ENCODE data around the gene RASAL1.

The RASAL1 gene

GRCh38 chr12:113069149-113069548, 66.4 kb downstream of the RASAL1 start:
- Histone ChIP-seq H3K27ac (ENCODE audit: extremely low read depth, low read depth, low read length) (no peak overlapping the region), H3K4me3 (ENCODE audit: low read depth, low read length) (no peak overlapping the region), H3K4me1 (ENCODE audit: control insufficient read depth, insufficient read depth, low read length) (0 out of 2 replicates have a peak, but pooled peaks cover 2% of the 10 kb centered on the region), H3K36me3 (ENCODE audit: control insufficient read depth in 2 of 2, insufficient read depth in 1 of 2, low read length in 2 of 2) (no peaks in the 10 kb centered on the region), H3K9me3 (ENCODE audit: control insufficient read depth, insufficient read depth, low read depth, low read length) (no peaks in the 10 kb centered on the region)
- CTCF ChIA-PET, result interaction anchor here (0.6 to 1.2 kb wide), 2 partner anchors 21 to 84 kb away, joined by 3 read pairs; no protein-coding TSS in a partner anchor
- TF ChIP-seq ZNF398 (tag by site-specific recombination; IDR thresholded peaks at IDR 0.05) (no peak), OSR2 (tag by site-specific recombination; IDR thresholded peaks at IDR 0.05) (no peak), GLIS2 (tag by site-specific recombination; IDR thresholded peaks at IDR 0.05) (peak; percentile 35; the same call in 1 of the 2 replicates)
- POLR2A ChIA-PET, result no interaction called here

- Histone ChIP-seq H3K27ac (ENCODE audit: extremely low read depth, low read depth, low read length) (no peak overlapping the region), H3K4me3 (ENCODE audit: low read depth, low read length) (no peak overlapping the region), H3K4me1 (ENCODE audit: control insufficient read depth, insufficient read depth, low read length) (0 out of 2 replicates have a peak, but pooled peaks cover 2% of the 10 kb centered on the region), H3K36me3 (ENCODE audit: control insufficient read depth in 2 of 2, insufficient read depth in 1 of 2, low read length in 2 of 2) (no peaks in the 10 kb centered on the region), H3K9me3 (ENCODE audit: control insufficient read depth, insufficient read depth, low read depth, low read length) (no peaks in the 10 kb centered on the region)
- POLR2A ChIA-PET, result no interaction called here
- CTCF ChIA-PET, result interaction anchor here (0.5 to 1.1 kb wide), 4 partner anchors 18 to 97 kb away, joined by 3 to 6 read pairs (median 4); no protein-coding TSS in a partner anchor
- no peak for TF ChIP-seq ZSCAN30 (tag by site-specific recombination; IDR thresholded peaks at IDR 0.05)
- TF ChIP-seq ELK4 (IDR thresholded peaks at IDR 0.05; ENCODE audit: borderline replicate concordance, low read depth, low read length), result no peak
- TF ChIP-seq ZNF16 (tag by site-specific recombination; IDR thresholded peaks at IDR 0.05; ENCODE audit: low read depth), result peak; percentile 84
- TF ChIP-seq INSM2 (tag by site-specific recombination; IDR thresholded peaks at IDR 0.05), result no peak
- no peak for TF ChIP-seq OSR2 (tag by site-specific recombination; IDR thresholded peaks at IDR 0.05)
Measured at GRCh38 chr12:113067987-113068935, 67.3 kb downstream of the RASAL1 start.

- no peak overlapping the region for H3K27ac ChIP-seq (ENCODE audit: extremely low read depth, low read depth, low read length)
- H3K9me3 ChIP-seq (ENCODE audit: control insufficient read depth, insufficient read depth, low read depth, low read length), result no peaks in the 10 kb centered on the region
- ChIA-PET POLR2A (no interaction called here), CTCF (interaction anchor here (0.5 to 1.5 kb wide), 4 partner anchors 18 to 627 kb away, joined by 3 to 5 read pairs (median 4); no protein-coding TSS in a partner anchor)
- no peak overlapping the region for H3K4me3 ChIP-seq (ENCODE audit: low read depth, low read length)
- 0 out of 2 replicates have a peak, but pooled peaks cover 2% of the 10 kb centered on the region for H3K4me1 ChIP-seq (ENCODE audit: control insufficient read depth, insufficient read depth, low read length)
- H3K36me3 ChIP-seq (ENCODE audit: control insufficient read depth in 2 of 2, insufficient read depth in 1 of 2, low read length in 2 of 2), result no peaks in the 10 kb centered on the region
- no peak for TF ChIP-seq ZNF175 (tag by site-specific recombination; IDR thresholded peaks at IDR 0.05)
- no peak for TF ChIP-seq ZNF433 (tag by site-specific recombination; IDR thresholded peaks at IDR 0.05; ENCODE audit: low read depth)
- TF ChIP-seq ZNF2 (tag by site-specific recombination; IDR thresholded peaks at IDR 0.05), result no peak
- TF ChIP-seq ZNF776 (tag by site-specific recombination; IDR thresholded peaks at IDR 0.05; ENCODE audit: borderline replicate concordance), result no peak
- TF ChIP-seq ZNF449 (tag by site-specific recombination; IDR thresholded peaks at IDR 0.05), result no peak
- TF ChIP-seq ZBTB44 (tag by site-specific recombination; IDR thresholded peaks at IDR 0.05), result no peak
- TF ChIP-seq ZNF791 (tag by site-specific recombination; IDR thresholded peaks at IDR 0.05), result no peak
- no peak for TF ChIP-seq ZNF426 (tag by site-specific recombination; IDR thresholded peaks at IDR 0.05)
- TF ChIP-seq ZNF132 (tag by site-specific recombination; IDR thresholded peaks at IDR 0.05; ENCODE audit: borderline replicate concordance), result no peak
- TF ChIP-seq ZNF544 (tag by site-specific recombination; IDR thresholded peaks at IDR 0.05), result no peak
- TF ChIP-seq ZNF677 (tag by site-specific recombination; IDR thresholded peaks at IDR 0.05), result no peak
- TF ChIP-seq ZSCAN30 (tag by site-specific recombination; IDR thresholded peaks at IDR 0.05), result no peak
- no peak for TF ChIP-seq ZNF248 (tag by site-specific recombination; IDR thresholded peaks at IDR 0.05)
- TF ChIP-seq ZNF510 (tag by site-specific recombination; IDR thresholded peaks at IDR 0.05; ENCODE audit: insufficient replicate concordance), result no peak
- TF ChIP-seq ZNF658 (tag by site-specific recombination; IDR thresholded peaks at IDR 0.05), result no peak
Measured at GRCh38 chr12:113066813-113067400, 68.7 kb downstream of the RASAL1 start.
